DOHH2 (cell line): ENCODE data around the gene SARNP.
"Not testable (repeated sequence)": the region's sequence is repeated elsewhere in the genome, so short reads cannot be mapped to it uniquely, and the experiment has no call there.

Experiments used
- H3F3A ChIP-seq: fragments of 200-600 bp; sonication (generic), shearing (Covaris generic); 2 replicates; pipeline ENCODE4 v1.6.0; 2016; ENCODE audit warnings: antibody characterized with exemption, mild to moderate bottlenecking; ENCODE audit not compliant: control insufficient read depth, insufficient read depth
- H3K27ac ChIP-seq: fragments of 200-600 bp; sonication (generic); 2 replicates; pipeline ENCODE4 v1.5.1; 2014; ENCODE audit warnings: low read depth, mild to moderate bottlenecking, low read length, moderate library complexity
- H3K27me3 ChIP-seq: fragments of 200-600 bp; sonication (generic); 2 replicates; pipeline ENCODE4 v1.6.1; 2014; ENCODE audit warnings: mild to moderate bottlenecking, low read length, mixed read lengths; ENCODE audit not compliant: control insufficient read depth
- H3K36me3 ChIP-seq: fragments of 200-600 bp; sonication (generic); 2 replicates; pipeline ENCODE4 v1.6.1; 2014; ENCODE audit warnings: mild to moderate bottlenecking, low read length, moderate library complexity, mixed read lengths; ENCODE audit not compliant: control insufficient read depth
- H3K4me1 ChIP-seq: fragments of 200-600 bp; sonication (generic); 2 replicates; pipeline ENCODE4 v1.6.1; 2014; ENCODE audit warnings: mild to moderate bottlenecking, low read length, mixed read lengths; ENCODE audit not compliant: control insufficient read depth
- H3K4me2 ChIP-seq: fragments of 200-600 bp; sonication (generic); 2 replicates; pipeline ENCODE4 v1.6.0; 2014; ENCODE audit warnings: mild to moderate bottlenecking, low read length, moderate library complexity
- H3K4me3 ChIP-seq: fragments of 200-600 bp; sonication (generic); 2 replicates; pipeline ENCODE4 v1.5.1; 2014; ENCODE audit warnings: mild to moderate bottlenecking, low read length, mixed read lengths
- H3K79me2 ChIP-seq: fragments of 200-600 bp; sonication (generic); 2 replicates; pipeline ENCODE4 v1.6.1; 2014; ENCODE audit warnings: mild to moderate bottlenecking, low read length, mixed read lengths; ENCODE audit not compliant: control insufficient read depth
- H3K9me2 ChIP-seq: fragments of 200-600 bp; sonication (generic); replicated peaks from 2 replicates; pipeline ENCODE4 v1.6.1; 2014; ENCODE audit warnings: mild to moderate bottlenecking, low read length, mixed read lengths; ENCODE audit not compliant: control insufficient read depth
- H3K9me3 ChIP-seq: fragments of 200-600 bp; sonication (generic); 2 replicates; pipeline ENCODE4 v1.6.1; 2014; ENCODE audit warnings: antibody characterized with exemption, low read length, mixed read lengths; ENCODE audit not compliant: control insufficient read depth, insufficient read depth
- H4K20me1 ChIP-seq: fragments of 200-600 bp; sonication (generic); 2 replicates; pipeline ENCODE4 v1.6.0; 2014; ENCODE audit warnings: low read depth, mild to moderate bottlenecking, antibody characterized with exemption, low read length, moderate library complexity; ENCODE audit not compliant: control insufficient read depth, insufficient read depth
- EZH2phosphoT487 ChIP-seq: fragments of 200-600 bp; sonication (generic); IDR thresholded peaks from 2 replicates; pipeline ENCODE4 v1.6.1; 2017; ENCODE audit warnings: borderline replicate concordance, mild to moderate bottlenecking, antibody characterized with exemption, low read length, moderate library complexity, mixed read lengths
- TF ChIP-seq, protein P1 (sequence below): fragments of 200-600 bp; sonication (generic); IDR thresholded peaks from one replicate; pipeline ENCODE4 v1.5.1; 2014; ENCODE audit warnings: antibody characterized with exemption, mild to moderate bottlenecking, low read depth, low read length; ENCODE audit not compliant: poor library complexity, severe bottlenecking

SARNP gene

GRCh38 chr12:55762646-55763045 is 54.9 kb downstream of the SARNP start:
- peaks cover 75% of the 10 kb centered on the region for H3K36me3 ChIP-seq
- no peak overlapping the region for H3K27ac ChIP-seq
- no peaks in the 10 kb centered on the region for H4K20me1 ChIP-seq

DNA sequence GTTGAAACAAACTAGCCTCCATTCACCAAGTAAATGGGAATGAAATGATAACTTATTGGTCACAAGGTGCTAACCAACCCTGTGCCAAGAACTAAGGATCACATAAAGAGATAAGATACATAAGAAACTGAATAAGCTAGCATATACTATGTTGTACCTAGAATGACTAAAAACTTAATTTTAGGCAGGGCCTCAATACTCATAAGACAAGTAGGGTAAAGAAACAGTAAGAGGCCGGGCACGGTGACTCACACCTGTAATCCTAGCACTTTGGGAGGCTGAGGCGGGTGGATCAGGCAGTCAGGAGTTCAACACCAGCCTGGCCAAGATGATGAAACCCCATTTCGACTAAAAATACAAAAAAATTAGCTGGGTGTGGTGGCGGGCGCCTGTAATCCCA is 56.9 kb downstream of the SARNP start:
- Histone ChIP-seq H3K9me3 (no peaks in the 10 kb centered on the region), H3K4me1 (no peaks in the 10 kb centered on the region), H3K27me3 (no peaks in the 10 kb centered on the region), H3K4me2 (no peak overlapping the region), H3F3A (peaks cover 8% of the 10 kb centered on the region), H3K9me2 (no peaks in the 10 kb centered on the region), H3K79me2 (no peaks in the 10 kb centered on the region; the same call in 1 of the 2 replicates), H3K36me3 (peaks cover 79% of the 10 kb centered on the region), H3K27ac (no peak overlapping the region), H3K4me3 (no peak overlapping the region), H4K20me1 (no peaks in the 10 kb centered on the region)
- TF ChIP-seq, protein P1, sequence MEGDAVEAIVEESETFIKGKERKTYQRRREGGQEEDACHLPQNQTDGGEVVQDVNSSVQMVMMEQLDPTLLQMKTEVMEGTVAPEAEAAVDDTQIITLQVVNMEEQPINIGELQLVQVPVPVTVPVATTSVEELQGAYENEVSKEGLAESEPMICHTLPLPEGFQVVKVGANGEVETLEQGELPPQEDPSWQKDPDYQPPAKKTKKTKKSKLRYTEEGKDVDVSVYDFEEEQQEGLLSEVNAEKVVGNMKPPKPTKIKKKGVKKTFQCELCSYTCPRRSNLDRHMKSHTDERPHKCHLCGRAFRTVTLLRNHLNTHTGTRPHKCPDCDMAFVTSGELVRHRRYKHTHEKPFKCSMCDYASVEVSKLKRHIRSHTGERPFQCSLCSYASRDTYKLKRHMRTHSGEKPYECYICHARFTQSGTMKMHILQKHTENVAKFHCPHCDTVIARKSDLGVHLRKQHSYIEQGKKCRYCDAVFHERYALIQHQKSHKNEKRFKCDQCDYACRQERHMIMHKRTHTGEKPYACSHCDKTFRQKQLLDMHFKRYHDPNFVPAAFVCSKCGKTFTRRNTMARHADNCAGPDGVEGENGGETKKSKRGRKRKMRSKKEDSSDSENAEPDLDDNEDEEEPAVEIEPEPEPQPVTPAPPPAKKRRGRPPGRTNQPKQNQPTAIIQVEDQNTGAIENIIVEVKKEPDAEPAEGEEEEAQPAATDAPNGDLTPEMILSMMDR, result no peak
- TF ChIP-seq EZH2phosphoT487, result no peak

More at GRCh38 chr12:55762646-55763045, 54.9 kb downstream of the SARNP start:
- no peaks in the 10 kb centered on the region for H3K4me1 ChIP-seq
- peaks cover 7% of the 10 kb centered on the region for H3F3A ChIP-seq
- peaks cover 6% of the 10 kb centered on the region for H3K79me2 ChIP-seq
- H3K27me3 ChIP-seq, result no peaks in the 10 kb centered on the region
- H3K9me2 ChIP-seq, result no peaks in the 10 kb centered on the region
- no peak for TF ChIP-seq EZH2phosphoT487
- TF ChIP-seq, protein P1, result no peak
- no peak overlapping the region for H3K4me3 ChIP-seq
- no peak overlapping the region for H3K4me2 ChIP-seq
- H3K9me3 ChIP-seq, result no peaks in the 10 kb centered on the region

DNA sequence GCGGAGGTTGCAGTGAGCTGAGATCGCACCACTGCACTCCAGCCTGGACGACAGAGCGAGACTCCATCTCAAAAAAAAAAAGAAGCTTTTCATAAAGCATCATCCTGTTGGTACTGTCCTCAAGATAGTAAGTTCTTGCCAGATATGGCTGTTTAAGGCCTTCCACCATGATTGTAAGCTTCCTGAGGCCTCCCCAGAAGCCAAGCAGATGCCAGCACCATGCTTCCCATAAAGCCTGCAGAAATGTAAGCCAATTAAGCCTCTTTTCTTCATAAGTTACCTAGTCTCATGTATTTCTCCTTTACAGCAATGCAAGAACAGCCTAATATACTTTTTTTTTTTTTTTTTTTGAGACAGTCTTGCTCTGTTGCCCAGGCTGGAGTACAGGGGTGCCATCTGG is 58.9 kb downstream of the SARNP start:
- H4K20me1 ChIP-seq, H3K79me2 ChIP-seq, H3K9me3 ChIP-seq, H3K4me1 ChIP-seq, H3K4me2 ChIP-seq, H3K4me3 ChIP-seq, H3K27ac ChIP-seq, H3K27me3 ChIP-seq, H3K9me2 ChIP-seq, H3F3A ChIP-seq: not testable (repeated sequence)
- H3K36me3 ChIP-seq, result peaks cover 85% of the 10 kb centered on the region

- Histone ChIP-seq H3K4me2 (no peak overlapping the region), H3K9me2 (no peaks in the 10 kb centered on the region), H3K27me3 (no peaks in the 10 kb centered on the region), H3K4me1 (no peaks in the 10 kb centered on the region), H3K9me3 (no peaks in the 10 kb centered on the region), H3K79me2 (no peaks in the 10 kb centered on the region; the same call in 1 of the 2 replicates), H3F3A (peaks cover 8% of the 10 kb centered on the region), H4K20me1 (no peaks in the 10 kb centered on the region), H3K4me3 (no peak overlapping the region), H3K27ac (no peak overlapping the region), H3K36me3 (peaks cover 87% of the 10 kb centered on the region)
- TF ChIP-seq, protein P1, result no peak
- no peak for TF ChIP-seq EZH2phosphoT487
These were observed 59.8 kb downstream of the SARNP start for GRCh38 chr12:55757701-55758100.
